SK-N-SH treated with all-trans-retinoic acid at 6 μM for 48 hours (cell line): Measurements from ENCODE around the gene CDC16.

Experiments used
- ATAC-seq: fragments of 200-7000 bp; cut with Tn5 transposase; 3 replicates; pipeline ENCODE4 v1.9.1; 2020; ENCODE audit warnings: mild to moderate bottlenecking, moderate library complexity
- ARNTL ChIP-seq: fragments of 450-650 bp; formaldehyde crosslinking; IDR thresholded peaks from 2 replicates; pipeline ENCODE4 v1.5.0; 2020; ENCODE audit warnings: low read depth, mild to moderate bottlenecking, moderate library complexity, borderline replicate concordance
- BACH2 ChIP-seq: fragments of 250-450 bp; sonication (Bioruptor Pico); IDR thresholded peaks from 2 replicates; pipeline ENCODE4 v1.9.0; 2021; ENCODE audit warnings: mild to moderate bottlenecking, borderline replicate concordance
- CREB5 ChIP-seq: fragments of 250-450 bp; sonication (Bioruptor Pico); IDR thresholded peaks from 2 replicates; pipeline ENCODE4 v1.5.1; 2020; ENCODE audit warnings: low read depth, mild to moderate bottlenecking, moderate library complexity
- CSDC2 ChIP-seq: fragments of 250-450 bp; sonication (Bioruptor Pico); IDR thresholded peaks from 2 replicates; pipeline ENCODE4 v1.5.0; 2020; ENCODE audit warnings: mild to moderate bottlenecking, moderate library complexity
- ESRRG ChIP-seq: fragments of 250-450 bp; sonication (Bioruptor Pico); IDR thresholded peaks from 2 replicates; pipeline ENCODE4 v1.6.1; 2021; ENCODE audit warnings: mild to moderate bottlenecking
- GLIS3 ChIP-seq: fragments of 250-450 bp; sonication (Bioruptor Pico); IDR thresholded peaks from 2 replicates; pipeline ENCODE4 v1.5.0; 2020; ENCODE audit warnings: mild to moderate bottlenecking, moderate library complexity
- ISL1 ChIP-seq: fragments of 250-450 bp; sonication (Bioruptor Pico); IDR thresholded peaks from 2 replicates; pipeline ENCODE4 v2.1.2; 2022; ENCODE audit warnings: mild to moderate bottlenecking, moderate library complexity
- OSR1 ChIP-seq: fragments of 250-450 bp; sonication (Bioruptor Pico); IDR thresholded peaks from 2 replicates; pipeline ENCODE4 v1.8.0; 2022; ENCODE audit warnings: moderate library complexity, mild to moderate bottlenecking, inconsistent platforms
- PATZ1 ChIP-seq: fragments of 250-450 bp; sonication (Bioruptor Pico); IDR thresholded peaks from 2 replicates; pipeline ENCODE4 v1.8.0; 2020; ENCODE audit warnings: mild to moderate bottlenecking, moderate library complexity, borderline replicate concordance
- POU6F1 ChIP-seq: fragments of 250-450 bp; sonication (Bioruptor Pico); IDR thresholded peaks from 2 replicates; pipeline ENCODE4 v1.8.0; 2021; ENCODE audit warnings: low read depth, mild to moderate bottlenecking, moderate library complexity, borderline replicate concordance
- PPARA ChIP-seq: fragments of 250-450 bp; sonication (Bioruptor Pico); IDR thresholded peaks from 2 replicates; pipeline ENCODE4 v1.5.0; 2020; ENCODE audit warnings: mild to moderate bottlenecking, borderline replicate concordance
- RARB ChIP-seq: fragments of 250-450 bp; sonication (Bioruptor Pico); IDR thresholded peaks from 2 replicates; pipeline ENCODE4 v1.8.0; 2021; ENCODE audit warnings: mild to moderate bottlenecking, moderate library complexity
- SNAI2 ChIP-seq: fragments of 250-450 bp; sonication (Bioruptor Pico); IDR thresholded peaks from 2 replicates; pipeline ENCODE4 v1.5.0; 2020; ENCODE audit warnings: mild to moderate bottlenecking, moderate library complexity
- TCF4 ChIP-seq: fragments of 250-450 bp; sonication (Bioruptor Pico); IDR thresholded peaks from 2 replicates; pipeline ENCODE4 v1.8.0; 2021; ENCODE audit warnings: mild to moderate bottlenecking, moderate library complexity, borderline replicate concordance
- TOX ChIP-seq: fragments of 250-450 bp; sonication (Bioruptor Pico); IDR thresholded peaks from 2 replicates; pipeline ENCODE4 v1.8.0; 2021; ENCODE audit warnings: mild to moderate bottlenecking, moderate library complexity, borderline replicate concordance
- TSHZ2 ChIP-seq: fragments of 250-450 bp; sonication (Bioruptor Pico); IDR thresholded peaks from 2 replicates; pipeline ENCODE4 v1.5.0; 2020; ENCODE audit warnings: mild to moderate bottlenecking, moderate library complexity
- ZC3H10 ChIP-seq: fragments of 250-450 bp; sonication (Bioruptor Pico); IDR thresholded peaks from 2 replicates; pipeline ENCODE4 v1.5.1; 2021; ENCODE audit warnings: mild to moderate bottlenecking, moderate library complexity
- ZFP3 ChIP-seq: fragments of 250-450 bp; sonication (Bioruptor Pico); IDR thresholded peaks from 2 replicates; pipeline ENCODE4 v1.5.0; 2020; ENCODE audit warnings: mild to moderate bottlenecking, moderate library complexity
- ZFP30 ChIP-seq: fragments of 450-650 bp; formaldehyde crosslinking; IDR thresholded peaks from 2 replicates; pipeline ENCODE4 v1.5.0; 2022; ENCODE audit warnings: mild to moderate bottlenecking, moderate library complexity
- ZNF565 ChIP-seq: fragments of 450-650 bp; formaldehyde crosslinking; conservative IDR thresholded peaks from 2 replicates; pipeline ENCODE4 v1.5.0; 2020; ENCODE audit warnings: low read depth, mild to moderate bottlenecking, moderate library complexity
- ZNF8 ChIP-seq: fragments of 450-650 bp; formaldehyde crosslinking; IDR thresholded peaks from 2 replicates; pipeline ENCODE4 v1.5.0; 2020; ENCODE audit warnings: mild to moderate bottlenecking, moderate library complexity
- TF ChIP-seq, protein P1 (sequence below): fragments of 250-450 bp; sonication (Bioruptor Pico); IDR thresholded peaks from 2 replicates; pipeline ENCODE4 v1.5.1; 2021; ENCODE audit warnings: mild to moderate bottlenecking, moderate library complexity

The CDC16 gene

DNA sequence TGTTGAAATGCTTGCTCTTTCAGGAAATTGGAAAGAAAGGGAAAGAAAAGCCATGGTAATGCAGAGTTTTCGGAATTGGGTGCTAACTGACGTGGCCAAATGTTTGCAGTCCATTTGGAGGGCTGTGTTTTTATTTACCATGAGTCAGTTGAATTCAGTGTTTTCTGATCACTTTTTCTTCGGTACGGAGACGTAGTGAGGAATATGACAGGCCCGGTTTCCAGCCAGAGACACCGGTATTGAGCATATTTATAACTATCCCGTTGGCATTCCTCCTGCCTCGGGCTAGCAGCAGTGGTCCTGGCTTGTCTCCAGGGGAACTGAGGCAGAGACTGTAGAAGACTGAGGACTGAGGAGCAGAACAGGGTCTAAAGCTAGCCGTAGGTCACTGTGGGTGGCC is 1.0 kb downstream of the CDC16 start:
- peak; percentile 12; the same call in 2 of the 3 replicates for ATAC-seq
- TF ChIP-seq TSHZ2 (no peak), PPARA (CRISPR knock-in tag) (no peak), RARB (CRISPR knock-in tag) (no peak), ZNF565 (no peak), CSDC2 (no peak), TCF4 (no peak), ESRRG (CRISPR knock-in tag) (no peak), PATZ1 (CRISPR knock-in tag) (no peak), CREB5 (CRISPR knock-in tag) (no peak), POU6F1 (CRISPR knock-in tag) (no peak)

DNA sequence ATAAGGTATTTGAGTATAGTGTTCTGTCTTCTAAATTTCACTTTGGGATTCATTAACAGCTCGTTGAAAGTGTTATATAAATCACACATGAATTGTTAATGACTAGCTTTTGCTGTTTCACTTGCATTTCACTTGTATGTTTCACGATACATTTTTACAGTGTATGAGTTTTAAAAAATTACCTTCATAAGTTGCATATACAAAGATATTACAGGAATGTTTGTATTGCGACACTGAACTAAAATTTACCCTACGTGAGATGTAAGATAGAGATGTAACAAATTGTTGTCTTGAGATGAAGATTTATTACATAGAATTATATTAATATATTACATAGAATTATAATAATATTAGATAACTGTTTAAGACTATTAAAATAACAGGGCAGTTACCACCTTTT is 1.5 kb downstream of the CDC16 start:
- TF ChIP-seq TCF4 (no peak), TOX (CRISPR knock-in tag) (no peak), SNAI2 (CRISPR knock-in tag) (no peak), ZNF565 (no peak), ZC3H10 (CRISPR knock-in tag) (no peak), ISL1 (CRISPR knock-in tag) (no peak), ZNF8 (CRISPR knock-in tag) (no peak), POU6F1 (CRISPR knock-in tag) (no peak), PPARA (CRISPR knock-in tag) (no peak)
- no peak for ATAC-seq

DNA sequence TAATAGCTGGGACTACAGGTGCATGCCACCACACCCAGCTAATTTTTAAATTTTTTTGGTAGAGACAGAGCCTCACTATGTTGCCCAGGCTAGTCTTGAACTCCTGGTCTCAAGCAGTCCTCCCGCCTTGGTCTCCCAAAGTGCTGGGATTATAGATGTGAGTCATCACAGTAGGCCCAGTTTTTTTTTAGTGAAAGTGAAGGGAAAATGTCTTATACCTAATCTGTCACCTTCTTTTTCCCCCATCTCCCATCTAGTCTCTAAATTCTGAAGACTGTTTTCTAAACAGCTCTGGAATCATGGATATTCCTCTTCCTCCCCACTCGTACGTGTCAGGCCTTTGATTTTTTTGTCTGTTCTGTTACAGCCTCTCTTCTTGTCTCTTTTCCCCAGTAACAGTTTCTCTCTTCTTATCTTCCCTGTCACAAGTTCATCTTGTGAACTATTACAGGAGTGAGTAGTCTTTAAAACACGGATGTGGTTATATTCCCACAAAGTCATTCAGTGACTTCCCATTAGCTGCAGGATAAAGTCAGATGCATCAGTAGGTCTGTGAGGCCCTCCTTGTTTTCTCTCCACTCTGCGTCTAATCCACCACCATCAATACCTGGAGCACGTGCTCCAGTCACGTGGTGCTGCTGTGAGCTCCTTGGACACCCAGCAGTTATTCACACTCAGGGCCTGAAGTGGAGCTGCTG is 2.9 kb downstream of the CDC16 start:
- no peak for TF ChIP-seq TOX (CRISPR knock-in tag)
- TF ChIP-seq ARNTL (CRISPR knock-in tag) = no peak
- TF ChIP-seq ZC3H10 (CRISPR knock-in tag) = no peak
- TF ChIP-seq ISL1 (CRISPR knock-in tag) = no peak
- no peak for TF ChIP-seq TSHZ2
- TF ChIP-seq RARB (CRISPR knock-in tag) = no peak
- TF ChIP-seq ZFP3 (CRISPR knock-in tag) = no peak
- TF ChIP-seq ZFP30 (CRISPR knock-in tag) = no peak
- no peak for TF ChIP-seq GLIS3
- no peak for TF ChIP-seq ESRRG (CRISPR knock-in tag)
- TF ChIP-seq ZNF565 = no peak
- TF ChIP-seq PPARA (CRISPR knock-in tag) = no peak
- no peak for TF ChIP-seq SNAI2 (CRISPR knock-in tag)
- TF ChIP-seq CSDC2 = no peak
- no peak for TF ChIP-seq ZNF8 (CRISPR knock-in tag)
- TF ChIP-seq BACH2 (CRISPR knock-in tag) = no peak
- no peak for TF ChIP-seq OSR1 (CRISPR knock-in tag)
- TF ChIP-seq, protein P1, sequence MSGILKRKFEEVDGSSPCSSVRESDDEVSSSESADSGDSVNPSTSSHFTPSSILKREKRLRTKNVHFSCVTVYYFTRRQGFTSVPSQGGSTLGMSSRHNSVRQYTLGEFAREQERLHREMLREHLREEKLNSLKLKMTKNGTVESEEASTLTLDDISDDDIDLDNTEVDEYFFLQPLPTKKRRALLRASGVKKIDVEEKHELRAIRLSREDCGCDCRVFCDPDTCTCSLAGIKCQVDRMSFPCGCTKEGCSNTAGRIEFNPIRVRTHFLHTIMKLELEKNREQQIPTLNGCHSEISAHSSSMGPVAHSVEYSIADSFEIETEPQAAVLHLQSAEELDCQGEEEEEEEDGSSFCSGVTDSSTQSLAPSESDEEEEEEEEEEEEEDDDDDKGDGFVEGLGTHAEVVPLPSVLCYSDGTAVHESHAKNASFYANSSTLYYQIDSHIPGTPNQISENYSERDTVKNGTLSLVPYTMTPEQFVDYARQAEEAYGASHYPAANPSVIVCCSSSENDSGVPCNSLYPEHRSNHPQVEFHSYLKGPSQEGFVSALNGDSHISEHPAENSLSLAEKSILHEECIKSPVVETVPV (CRISPR knock-in tag) = no peak

More for the DNA sequence above, 2.9 kb downstream of the CDC16 start:
- no peak for ATAC-seq
